H1 (cell line): ENCODE results near the gene ARHGAP42. TPM values are rescaled to one million over a fixed set of nuclear protein-coding genes. Genes with fewer than 3 reads are reported as not detected.

Experiments
- CTCF ChIA-PET: fragments of 300-600 bp; sonication (Branson Sonifier 250); formaldehyde crosslinking; loops from one replicate; lab custom pipeline; 2021; ENCODE audit not compliant: partially characterized antibody; lab: Charles Lee
- POLR2A ChIA-PET: fragments of 300-600 bp; sonication (Branson Sonifier 250); formaldehyde crosslinking; loops from one replicate; lab custom pipeline; 2021; ENCODE audit warnings: inconsistent platforms; ENCODE audit not compliant: partially characterized antibody; lab: Charles Lee
- DNase-seq, 2 experiments: peaks; one replicate each; pipeline versions ENCODE4 v3.0.0 to v3.0.0-alpha.2; 2010 to 2022; ENCODE audit warnings: low spot score in 2 of 2, low read depth in 1 of 2, mixed read lengths in 1 of 2
- FAIRE-seq: peaks from 2 replicates; lab custom pipeline; 2011; peaks lifted over from hg19 to GRCh38; lab: Jason Lieb, UNC
- H2AFZ ChIP-seq: 2 replicates; pipeline ENCODE4 v1.8.1; 2012; ENCODE audit warnings: low read length, inconsistent platforms
- H2AK5ac ChIP-seq: 2 replicates; pipeline ENCODE4 v1.6.1; 2013; ENCODE audit warnings: low read depth, low read length
- H2BK120ac ChIP-seq: replicated peaks from 2 replicates; pipeline ENCODE3; 2013; ENCODE audit warnings: low read depth, low read length, inconsistent platforms
- H2BK12ac ChIP-seq: 2 replicates; pipeline ENCODE4 v1.6.1; 2013; ENCODE audit warnings: low read depth, low read length
- H2BK15ac ChIP-seq: 2 replicates; pipeline ENCODE4 v1.6.1; 2013; ENCODE audit warnings: low read length
- H2BK20ac ChIP-seq: 2 replicates; pipeline ENCODE4 v1.6.1; 2013; ENCODE audit warnings: low read length
- H2BK5ac ChIP-seq: 2 replicates; pipeline ENCODE4 v1.6.1; 2013; ENCODE audit warnings: low read depth, low read length
- H3K14ac ChIP-seq: 2 replicates; pipeline ENCODE4 v1.6.1; 2013; ENCODE audit warnings: inconsistent platforms; ENCODE audit not compliant: insufficient read length
- H3K18ac ChIP-seq: 2 replicates; pipeline ENCODE4 v1.6.1; 2013; ENCODE audit warnings: low read length; ENCODE audit errors: extremely low read depth
- H3K23ac ChIP-seq: 2 replicates; pipeline ENCODE4 v1.6.1; 2013; ENCODE audit warnings: inconsistent platforms; ENCODE audit not compliant: insufficient read length
- H3K23me2 ChIP-seq: 2 replicates; pipeline ENCODE4 v1.6.1; 2013; ENCODE audit warnings: low read depth, low read length
- H3K27ac ChIP-seq: 2 replicates; pipeline ENCODE4 v1.6.1; 2011; ENCODE audit warnings: low read depth, low read length, inconsistent platforms
- H3K27me3 ChIP-seq, 4 experiments: replicated peaks in 1 of 4; 1 replicate in 1 of 4; 2 replicates in 3 of 4; pipeline versions ENCODE4 v1.6.1 to v1.8.1; 2011 to 2013; ENCODE audit warnings: low read length in 3 of 4, mild to moderate bottlenecking in 3 of 4, inconsistent platforms in 2 of 4, mixed read lengths in 2 of 4, moderate library complexity in 1 of 4; ENCODE audit not compliant: control insufficient read depth in 3 of 4, insufficient read depth in 3 of 4; ENCODE audit errors: extremely low read depth in 1 of 4
- H3K36me3 ChIP-seq, 4 experiments: 2 replicates each; pipeline versions ENCODE4 v1.6.1 to v1.8.1; 2011 to 2013; ENCODE audit warnings: mild to moderate bottlenecking in 4 of 4, low read length in 3 of 4, moderate library complexity in 2 of 4, control low read depth in 1 of 4, inconsistent platforms in 1 of 4; ENCODE audit not compliant: insufficient read depth in 4 of 4, control insufficient read depth in 2 of 4
- H3K4ac ChIP-seq: replicated peaks from 2 replicates; pipeline ENCODE3; 2013; ENCODE audit warnings: low read length, low read depth, mixed read lengths, inconsistent platforms; ENCODE audit not compliant: insufficient read length
- H3K4me1 ChIP-seq, 4 experiments: replicated peaks in 1 of 4; 1 replicate in 1 of 4; 2 replicates in 3 of 4; pipeline versions ENCODE4 v1.6.1 to v1.8.1; 2011 to 2013; ENCODE audit warnings: low read length in 3 of 4, inconsistent platforms in 2 of 4, mixed read lengths in 1 of 4; ENCODE audit not compliant: insufficient read depth in 4 of 4, control insufficient read depth in 3 of 4
- H3K4me2 ChIP-seq, 2 experiments: 2 replicates each; pipeline versions ENCODE4 v1.6.1 to v1.8.1; 2011 to 2013; ENCODE audit warnings: low read depth in 2 of 2, low read length in 2 of 2, control low read depth in 1 of 2, inconsistent platforms in 1 of 2, mild to moderate bottlenecking in 1 of 2; ENCODE audit not compliant: insufficient read depth in 1 of 2
- H3K4me3 ChIP-seq, 4 experiments: fragments of 200-600, 300-600 bp in 1 of 4; sonication (generic), shearing (Covaris generic), sonication (Bioruptor Twin) in 1 of 4; 2 replicates each; pipeline versions ENCODE4 v1.5.1 to v1.8.1; 2011 to 2016; ENCODE audit warnings: low read length in 4 of 4, low read depth in 3 of 4, control low read depth in 2 of 4, inconsistent platforms in 2 of 4, mild to moderate bottlenecking in 2 of 4, mixed read lengths in 1 of 4, moderate library complexity in 1 of 4; ENCODE audit not compliant: insufficient read depth in 2 of 4; ENCODE audit errors: extremely low read depth in 1 of 4
- H3K56ac ChIP-seq: replicated peaks from 2 replicates; pipeline ENCODE3; 2013; ENCODE audit warnings: low read depth, mild to moderate bottlenecking, mixed read lengths, low read length, inconsistent platforms; ENCODE audit not compliant: insufficient read length
- H3K79me1 ChIP-seq: 2 replicates; pipeline ENCODE4 v1.6.1; 2013; ENCODE audit warnings: low read depth, low read length, control low read depth
- H3K79me2 ChIP-seq, 2 experiments: 2 replicates each; pipeline versions ENCODE4 v1.6.1 to v1.8.1; 2012 to 2013; ENCODE audit warnings: low read length in 2 of 2, mild to moderate bottlenecking in 2 of 2, inconsistent platforms in 1 of 2; ENCODE audit not compliant: insufficient read depth in 2 of 2, control insufficient read depth in 1 of 2
- H3K9ac ChIP-seq, 4 experiments: replicated peaks in 1 of 4; 1 replicate in 1 of 4; 2 replicates in 3 of 4; pipeline versions ENCODE4 v1.6.1 to v1.8.1; 2011 to 2013; ENCODE audit warnings: low read depth in 3 of 4, low read length in 3 of 4, control low read depth in 2 of 4, mild to moderate bottlenecking in 2 of 4, moderate library complexity in 2 of 4, inconsistent platforms in 1 of 4; ENCODE audit errors: extremely low read depth in 1 of 4
- H3K9me3 ChIP-seq, 2 experiments: 2 replicates each; pipeline versions ENCODE4 v1.6.1 to v1.8.1; 2012 to 2013; ENCODE audit warnings: mild to moderate bottlenecking in 2 of 2, moderate library complexity in 2 of 2, control low read depth in 1 of 2, inconsistent platforms in 1 of 2, low read depth in 1 of 2, low read length in 1 of 2, mixed read lengths in 1 of 2; ENCODE audit not compliant: insufficient read depth in 2 of 2
- H4K20me1 ChIP-seq, 2 experiments: replicated peaks in 1 of 2; 2 replicates each; pipeline versions ENCODE3 to v1.8.1; 2011 to 2013; ENCODE audit warnings: inconsistent platforms in 2 of 2, low read length in 2 of 2, mild to moderate bottlenecking in 1 of 2; ENCODE audit not compliant: insufficient read depth in 2 of 2, control insufficient read depth in 1 of 2
- H4K5ac ChIP-seq: 2 replicates; pipeline ENCODE4 v1.6.1; 2013; ENCODE audit warnings: low read length, low read depth, mixed read lengths, inconsistent platforms; ENCODE audit not compliant: insufficient read length
- H4K8ac ChIP-seq: 2 replicates; pipeline ENCODE4 v1.8.0; 2013; ENCODE audit warnings: mild to moderate bottlenecking, moderate library complexity, low read length, inconsistent platforms; ENCODE audit not compliant: insufficient read depth; ENCODE audit errors: extremely low read depth
- H4K91ac ChIP-seq: replicated peaks from 2 replicates; pipeline ENCODE3; 2013; ENCODE audit warnings: low read length, mixed read lengths, inconsistent platforms; ENCODE audit not compliant: insufficient read length
- CBX8 ChIP-seq: fragments of 300-800, 300-1000 bp; sonication (generic); IDR thresholded peaks from 2 replicates; pipeline ENCODE4 v1.7.1; 2016; ENCODE audit warnings: low read depth, low read length, borderline replicate concordance
- CHD2 ChIP-seq: IDR thresholded peaks from 2 replicates; pipeline ENCODE4 v1.6.1; 2012; ENCODE audit warnings: low read length, improper control_type of control experiment
- EGR1 ChIP-seq: IDR thresholded peaks from 2 replicates; pipeline ENCODE4 v1.6.1; 2011; ENCODE audit warnings: low read depth, low read length, borderline replicate concordance
- GABPA ChIP-seq: IDR thresholded peaks from 2 replicates; pipeline ENCODE4 v1.6.1; 2011; ENCODE audit warnings: mild to moderate bottlenecking, low read length, moderate library complexity, borderline replicate concordance; ENCODE audit not compliant: insufficient read depth
- KDM5A ChIP-seq: fragments of 200-600 bp; IDR thresholded peaks from 2 replicates; pipeline ENCODE4 v1.7.1; 2012; ENCODE audit warnings: mild to moderate bottlenecking, low read length, inconsistent platforms, mixed read lengths
- SAP30 ChIP-seq: fragments of 300-600 bp; sonication (generic); IDR thresholded peaks from 2 replicates; pipeline ENCODE4 v1.7.1; 2012; ENCODE audit warnings: low read length, moderate library complexity, mild to moderate bottlenecking, inconsistent platforms; ENCODE audit not compliant: insufficient read depth, insufficient replicate concordance
- SIN3A ChIP-seq, 2 experiments: IDR thresholded peaks in 1 of 2; conservative IDR thresholded peaks in 1 of 2; 2 replicates each; pipeline ENCODE4 v1.6.1; 2011 to 2012; ENCODE audit warnings: low read length in 2 of 2, improper control_type of control experiment in 1 of 2, low read depth in 1 of 2, mild to moderate bottlenecking in 1 of 2
- SIRT6 ChIP-seq: IDR thresholded peaks from one replicate; pipeline ENCODE4 v1.7.1; 2012; ENCODE audit warnings: low read length, inconsistent platforms
- TAF1 ChIP-seq: IDR thresholded peaks from 2 replicates; pipeline ENCODE4 v1.6.1; 2011; ENCODE audit warnings: mild to moderate bottlenecking, low read depth, low read length
- TCF12 ChIP-seq: IDR thresholded peaks from 2 replicates; pipeline ENCODE4 v1.6.1; 2011; ENCODE audit warnings: low read depth, mild to moderate bottlenecking, low read length
- TEAD4 ChIP-seq: IDR thresholded peaks from 2 replicates; pipeline ENCODE4 v1.6.1; 2012; ENCODE audit warnings: low read depth, low read length, inconsistent platforms, mixed read lengths
- WGBS, 2 experiments: shearing (Covaris generic) in 1 of 2; methylation state at CpG; one replicate each; pipeline versions ENCODE4 v1.1.6 to v1.1.7; 2013 to 2015; ENCODE audit warnings: low lambda C conversion rate in 2 of 2, mixed read lengths in 2 of 2, inconsistent platforms in 1 of 2, low coverage in 1 of 2, missing lambda C conversion rate in 1 of 2; ENCODE audit not compliant: insufficient replicate concordance in 2 of 2, insufficient coverage in 1 of 2, insufficient read length in 1 of 2; ENCODE audit errors: extremely low coverage in 1 of 2, missing lambda C conversion rate in 1 of 2; 5-methylcytosine and 5-hydroxymethylcytosine counted together
- polyA plus RNA-seq, 7 experiments: library from polyadenylated mRNA; depleted of rRNA in 3 of 7; stranded (reverse) in 5 of 7; unstranded in 2 of 7; fragments of >200 nt in 5 of 7; fragments of 200-250 nt in 2 of 7; gene quantifications; 1 replicate in 5 of 7; 2 replicates in 1 of 7; 4 replicates in 1 of 7; pipeline versions ENCODE4 v1.2.1 to v1.2.3, GENCODE V29; 2011 to 2013; ENCODE audit warnings: missing spikeins in 2 of 7, mixed read lengths in 2 of 7
- total RNA-seq: library from RNA; stranded (reverse); fragmentation: NEBNext Ultra II Directional; extraction: Animal tissue kit (Norgen Biotek cat#: 25700); gene quantifications from 2 replicates; pipeline ENCODE4 v1.2.1, GENCODE V29; 2021
- TF ChIP-seq, protein P1 (sequence below), 3 experiments: IDR thresholded peaks; 1 replicate in 2 of 3; 2 replicates in 1 of 3; pipeline versions ENCODE4 v1.5.1 to v1.6.1; 2011; ENCODE audit warnings: low read length in 3 of 3, mild to moderate bottlenecking in 3 of 3, inconsistent platforms in 2 of 3, low read depth in 1 of 3, moderate library complexity in 1 of 3; ENCODE audit not compliant: insufficient read depth in 1 of 3; ENCODE audit errors: control extremely low read depth in 1 of 3

Gene ARHGAP42
- total and polyA plus RNA-seq, 2 of the 8 experiments (the other 6 are each of a cell fraction or from before 2014, with no cell fraction given) = 22.2 to 33.5 TPM

DNA sequence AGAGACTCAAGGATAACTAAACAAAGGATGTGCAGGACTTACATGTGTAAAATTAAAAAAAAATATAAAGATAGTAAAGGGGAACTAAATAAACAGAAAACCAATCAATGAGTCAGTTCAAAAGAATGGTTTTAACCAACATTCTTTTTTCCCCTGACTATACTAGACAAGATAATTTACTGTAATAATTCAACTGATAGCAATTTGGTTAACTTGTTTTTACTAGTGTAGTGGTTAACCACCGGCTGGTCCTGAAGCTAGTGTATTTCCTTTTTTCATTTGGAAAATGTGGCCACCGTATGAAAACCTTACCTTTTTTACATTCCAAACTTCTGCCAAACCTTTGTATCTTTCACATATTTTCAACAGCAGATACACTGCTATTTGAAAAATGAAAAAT, 123.1 kb downstream of the ARHGAP42 start:
- Histone ChIP-seq H3K23me2 (no peaks in the 10 kb centered on the region), H3K79me1 (no peaks in the 10 kb centered on the region; the same call in 1 of the 2 replicates), H3K14ac (no peak overlapping the region), H2BK15ac (no peak overlapping the region), H3K79me2 (peaks cover 0 to 17% of the 10 kb centered on the region in 2 experiments; a peak in 2 of 4 replicates), H3K36me3 (no peaks in the 10 kb centered on the region), H2BK20ac (no peak overlapping the region), H2BK5ac (no peak overlapping the region), H4K8ac (no peak overlapping the region), H2BK120ac (no peak overlapping the region), H3K4me2 (no peak overlapping the region), H2AK5ac (no peak overlapping the region), H3K18ac (no peak overlapping the region), H3K27me3 (no peaks in the 10 kb centered on the region), H4K5ac (no peak overlapping the region), H3K4me3 (no peak overlapping the region), H4K91ac (no peak overlapping the region), H3K4ac (no peak overlapping the region), H3K27ac (no peak overlapping the region), H3K56ac (no peak overlapping the region), H3K9me3 (no peaks in the 10 kb centered on the region), H3K23ac (no peak overlapping the region), H3K4me1 (peaks cover 0 to 6% (median 3%) of the 10 kb centered on the region in 4 experiments; a peak in 3 of 7 replicates), H4K20me1 (no peaks in the 10 kb centered on the region), H2AFZ (no peak overlapping the region), H2BK12ac (no peak overlapping the region), H3K9ac (no peak overlapping the region)
- no peak for DNase-seq
- ChIA-PET CTCF (interaction anchor here (1.4 to 1.5 kb wide), 2 partner anchors 11 to 18 kb away, joined by 4 to 6 read pairs; no protein-coding TSS in a partner anchor), POLR2A (interaction anchor here (1.1 kb wide), 1 partner anchor 10 kb away, joined by 3 read pairs; no protein-coding TSS in a partner anchor)
- 96% methylated on average over 2 of the region's 2 CpGs; no CpG with 5 or more reads in 1 of the 2 experiments for WGBS, 2 experiments
- no peak for FAIRE-seq
- TF ChIP-seq SIN3A (conservative IDR thresholded peaks at IDR 0.05 in 1 of 2, IDR thresholded peaks at IDR 0.05 in 1 of 2; ENCODE audit: low read depth in 1 of 2, low read length in 2 of 2) (no peak), TAF1 (no peak), TEAD4 (no peak), SAP30 (no peak), CBX8 (no peak), KDM5A (no peak), SIRT6 (no peak), EGR1 (no peak), CHD2 (no peak), GABPA (no peak), TCF12 (no peak)
- TF ChIP-seq, protein P1, sequence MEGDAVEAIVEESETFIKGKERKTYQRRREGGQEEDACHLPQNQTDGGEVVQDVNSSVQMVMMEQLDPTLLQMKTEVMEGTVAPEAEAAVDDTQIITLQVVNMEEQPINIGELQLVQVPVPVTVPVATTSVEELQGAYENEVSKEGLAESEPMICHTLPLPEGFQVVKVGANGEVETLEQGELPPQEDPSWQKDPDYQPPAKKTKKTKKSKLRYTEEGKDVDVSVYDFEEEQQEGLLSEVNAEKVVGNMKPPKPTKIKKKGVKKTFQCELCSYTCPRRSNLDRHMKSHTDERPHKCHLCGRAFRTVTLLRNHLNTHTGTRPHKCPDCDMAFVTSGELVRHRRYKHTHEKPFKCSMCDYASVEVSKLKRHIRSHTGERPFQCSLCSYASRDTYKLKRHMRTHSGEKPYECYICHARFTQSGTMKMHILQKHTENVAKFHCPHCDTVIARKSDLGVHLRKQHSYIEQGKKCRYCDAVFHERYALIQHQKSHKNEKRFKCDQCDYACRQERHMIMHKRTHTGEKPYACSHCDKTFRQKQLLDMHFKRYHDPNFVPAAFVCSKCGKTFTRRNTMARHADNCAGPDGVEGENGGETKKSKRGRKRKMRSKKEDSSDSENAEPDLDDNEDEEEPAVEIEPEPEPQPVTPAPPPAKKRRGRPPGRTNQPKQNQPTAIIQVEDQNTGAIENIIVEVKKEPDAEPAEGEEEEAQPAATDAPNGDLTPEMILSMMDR (IDR thresholded peaks at IDR 0.05; ENCODE audit: control extremely low read depth in 1 of 3, insufficient read depth in 1 of 3, low read depth in 1 of 3, low read length in 3 of 3) = no peak
